ENCODE data around the gene KIR2DL3.

DNA sequence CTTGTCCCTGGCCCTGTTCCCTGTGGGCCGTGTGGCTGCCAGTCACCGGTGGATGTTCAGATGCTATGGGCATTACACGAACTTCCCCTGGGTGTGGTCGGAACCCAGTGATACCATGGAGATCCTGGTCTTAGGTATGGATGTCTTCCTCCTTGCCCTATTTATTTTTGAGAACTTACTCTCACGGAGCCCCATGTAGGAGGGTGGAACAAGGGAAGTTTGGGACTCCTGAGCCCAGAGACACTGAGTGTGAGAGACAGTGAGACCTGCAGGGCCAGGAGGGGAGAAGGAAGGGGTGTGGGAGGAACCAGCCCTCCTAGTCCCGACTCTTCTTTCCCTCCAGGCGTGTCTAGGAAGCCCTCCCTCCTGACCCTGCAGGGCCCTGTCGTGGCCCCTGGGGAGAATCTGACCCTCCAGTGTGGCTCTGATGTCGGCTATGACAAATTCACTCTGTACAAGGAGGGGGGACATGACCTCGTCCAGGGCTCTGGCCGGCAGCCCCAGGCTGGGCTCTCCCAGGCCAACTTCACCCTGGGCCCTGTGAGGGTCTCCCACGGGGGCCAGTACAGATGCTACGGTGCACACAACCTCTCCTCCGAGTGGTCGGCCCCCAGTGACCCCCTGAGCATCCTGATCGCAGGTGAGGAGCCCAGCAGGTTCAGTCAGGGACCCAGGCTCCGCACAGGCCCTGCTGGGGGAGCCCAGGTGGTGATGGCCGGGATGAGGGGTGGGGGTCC, 28.9 kb upstream of the KIR2DL3 start:
- TF ChIP-seq CTCF (conservative IDR thresholded peaks at IDR 0.05 in 1 of 2, IDR thresholded peaks at IDR 0.05 in 1 of 2; ENCODE audit: extremely low read depth in 1 of 2, insufficient read depth in 1 of 2, low read depth in 1 of 2, low read length in 2 of 2) = no peak
- TF ChIP-seq EZH2 (IDR thresholded peaks at IDR 0.05; ENCODE audit: borderline replicate concordance, low read length) = no peak

Data from mammary epithelial cell (primary cell).